OCI-LY1 (cell line): ENCODE data around the gene SEPTIN14.

Experiments
- EZH2 ChIP-seq: fragments of 200-600 bp; sonication (generic), shearing (Covaris generic); IDR thresholded peaks from 2 replicates; pipeline ENCODE4 v1.8.0; 2017; ENCODE audit warnings: borderline replicate concordance, mixed run types, mild to moderate bottlenecking, antibody characterized with exemption, low read length, moderate library complexity, mixed read lengths
- TF ChIP-seq, protein P1 (sequence below): fragments of 200-600 bp; sonication (generic), shearing (Covaris generic); IDR thresholded peaks from 2 replicates; pipeline ENCODE4 v1.5.1; 2017; ENCODE audit warnings: mild to moderate bottlenecking, antibody characterized with exemption, low read length, moderate library complexity, mixed read lengths

DNA sequence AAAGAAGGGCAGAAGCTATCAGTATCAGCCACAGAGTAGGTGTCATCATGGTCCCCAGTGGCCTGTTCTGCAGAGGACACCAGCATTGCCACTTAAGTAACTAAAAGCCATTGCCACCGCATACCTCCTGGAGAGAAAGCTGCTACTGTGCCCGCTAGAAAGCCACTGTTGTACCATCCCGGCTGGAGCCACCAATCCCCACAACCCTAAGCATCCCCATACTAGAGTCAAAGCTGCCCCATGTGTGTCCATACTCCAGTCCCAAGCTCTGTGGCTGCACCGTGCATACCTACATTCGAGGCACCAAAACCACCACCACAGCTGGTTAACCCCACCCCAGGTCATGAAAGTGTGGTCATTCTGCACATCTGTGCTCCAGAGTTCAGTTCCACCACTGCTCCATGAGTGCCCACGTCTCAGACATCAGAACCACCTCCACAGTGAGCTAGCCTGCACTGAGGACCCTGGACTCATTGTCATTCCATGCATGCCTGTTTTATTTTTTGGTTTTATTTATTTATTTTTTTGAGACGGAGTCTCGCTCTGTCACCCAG, 9.5 kb upstream of the SEPTIN14 start:
- TF ChIP-seq, protein P1, sequence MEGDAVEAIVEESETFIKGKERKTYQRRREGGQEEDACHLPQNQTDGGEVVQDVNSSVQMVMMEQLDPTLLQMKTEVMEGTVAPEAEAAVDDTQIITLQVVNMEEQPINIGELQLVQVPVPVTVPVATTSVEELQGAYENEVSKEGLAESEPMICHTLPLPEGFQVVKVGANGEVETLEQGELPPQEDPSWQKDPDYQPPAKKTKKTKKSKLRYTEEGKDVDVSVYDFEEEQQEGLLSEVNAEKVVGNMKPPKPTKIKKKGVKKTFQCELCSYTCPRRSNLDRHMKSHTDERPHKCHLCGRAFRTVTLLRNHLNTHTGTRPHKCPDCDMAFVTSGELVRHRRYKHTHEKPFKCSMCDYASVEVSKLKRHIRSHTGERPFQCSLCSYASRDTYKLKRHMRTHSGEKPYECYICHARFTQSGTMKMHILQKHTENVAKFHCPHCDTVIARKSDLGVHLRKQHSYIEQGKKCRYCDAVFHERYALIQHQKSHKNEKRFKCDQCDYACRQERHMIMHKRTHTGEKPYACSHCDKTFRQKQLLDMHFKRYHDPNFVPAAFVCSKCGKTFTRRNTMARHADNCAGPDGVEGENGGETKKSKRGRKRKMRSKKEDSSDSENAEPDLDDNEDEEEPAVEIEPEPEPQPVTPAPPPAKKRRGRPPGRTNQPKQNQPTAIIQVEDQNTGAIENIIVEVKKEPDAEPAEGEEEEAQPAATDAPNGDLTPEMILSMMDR: no peak
- no peak for TF ChIP-seq EZH2
